COLO829 (cell line): ENCODE measurements around the gene ENHO.
"Not testable (repeated sequence)": the region's sequence is repeated elsewhere in the genome, so short reads cannot be mapped to it uniquely, and the experiment has no call there.

Experiments
- DNase-seq: peaks from one replicate; pipeline ENCODE4 v3.0.0; 2012; ENCODE audit warnings: low spot score

ENHO gene

GRCh38 chr9:34555500-34555899 is 32.7 kb upstream of the ENHO start:
- DNase-seq: no peak

DNA sequence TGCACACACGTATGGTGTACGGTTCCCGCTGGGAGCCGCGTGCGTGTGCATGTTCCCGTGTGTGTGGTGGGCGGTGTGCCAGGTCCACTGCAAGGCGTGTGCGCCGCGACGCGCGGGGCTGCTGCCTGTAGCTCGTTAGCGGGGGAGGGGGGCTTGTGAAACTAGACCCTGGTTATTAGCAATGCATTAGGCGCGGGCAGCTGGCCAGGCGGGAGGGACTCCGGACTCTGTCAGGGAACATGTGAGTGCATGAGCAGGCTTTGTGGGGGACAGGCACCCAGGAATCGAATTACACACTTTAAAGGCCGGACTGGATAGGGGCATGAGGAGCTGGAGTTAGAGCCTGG is 32.2 kb upstream of the ENHO start:
- no peak for DNase-seq

DNA sequence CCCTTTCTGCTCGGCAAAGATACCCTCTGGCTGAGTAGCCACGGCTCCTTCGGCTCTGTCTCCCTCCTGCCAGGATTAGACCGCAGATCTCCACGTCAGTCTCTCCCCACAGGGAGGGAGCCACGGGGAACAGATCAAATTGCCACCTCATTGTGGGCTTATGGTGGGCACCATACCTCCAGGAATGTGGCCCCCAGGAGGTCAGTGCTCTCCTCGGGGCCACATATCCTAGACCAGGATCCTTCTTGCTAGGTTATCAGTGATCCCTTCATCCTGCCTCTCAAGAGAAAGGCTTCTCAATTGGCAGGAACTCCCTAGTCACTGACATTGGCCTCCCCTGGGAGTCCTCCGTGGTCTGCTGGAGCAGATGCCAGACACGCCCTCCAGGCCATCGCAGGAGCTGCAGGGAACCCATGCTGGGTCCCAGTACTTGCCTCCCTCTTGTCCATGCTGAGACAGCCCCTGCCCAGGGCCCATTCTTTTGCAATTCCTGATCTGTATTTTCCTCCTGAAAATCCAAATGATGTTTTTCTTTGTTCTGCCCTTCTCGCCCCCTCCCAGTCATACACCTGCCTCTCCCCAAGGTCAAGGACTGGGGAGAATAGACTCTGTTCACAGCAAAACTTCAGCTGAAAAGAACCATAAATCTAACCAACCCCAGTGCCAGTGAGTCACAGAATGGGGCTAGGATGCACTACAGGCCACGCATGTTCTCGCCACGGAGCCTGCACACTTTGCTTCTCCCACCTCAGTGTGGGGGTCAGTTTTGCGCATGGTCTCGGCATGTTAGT is 31.6 kb upstream of the ENHO start:
- DNase-seq: peak; percentile 33

DNA sequence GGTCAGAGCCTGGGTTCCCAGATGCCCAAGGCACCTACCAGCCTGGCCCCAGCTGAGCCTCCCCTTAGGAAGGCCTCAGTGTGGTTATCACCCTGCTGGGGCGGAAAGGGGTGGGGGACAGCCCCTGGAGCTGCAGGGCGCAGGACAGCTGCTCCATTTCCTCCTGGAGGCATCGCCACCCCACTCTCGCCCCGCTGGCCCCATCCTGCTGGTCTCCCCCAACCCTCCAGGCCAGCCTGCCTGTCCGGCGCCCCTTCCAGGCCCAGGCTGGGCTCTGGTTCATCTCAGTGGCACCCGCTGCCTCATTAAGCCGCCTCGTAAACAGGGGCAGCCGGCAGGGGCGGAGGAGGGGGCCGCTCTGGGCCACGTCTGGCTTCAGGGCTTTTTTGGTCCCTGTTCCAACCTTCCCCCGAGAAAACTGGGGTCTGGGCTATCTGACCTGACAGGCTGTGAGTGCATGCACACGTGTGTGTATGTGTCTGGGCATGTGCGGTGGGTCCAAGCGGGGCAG is 30.8 kb upstream of the ENHO start:
- no peak for DNase-seq

- no peak for DNase-seq
Measured at GRCh38 chr9:34552986-34553385, 30.2 kb upstream of the ENHO start.

DNA sequence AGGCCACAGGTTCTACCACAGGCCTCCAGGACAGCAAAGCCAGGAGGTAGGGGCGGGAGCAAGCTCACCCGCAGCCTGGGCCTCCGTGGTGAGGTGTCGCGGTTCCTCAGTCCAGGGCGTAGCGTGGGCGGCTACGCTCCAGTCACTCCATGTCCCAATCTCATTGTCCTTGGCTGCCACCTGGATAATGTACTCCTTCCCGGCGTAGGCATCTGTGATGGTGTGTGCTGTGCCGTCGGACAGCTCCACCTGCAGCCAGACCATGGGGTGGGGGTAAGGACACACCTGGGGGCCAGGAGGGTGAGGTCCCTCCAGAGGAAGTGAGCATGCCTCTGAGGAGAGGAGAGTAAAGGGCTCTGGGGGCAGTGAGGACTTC is 29.8 kb upstream of the ENHO start:
- no peak for DNase-seq

- DNase-seq: no peak
Measured at GRCh38 chr9:34551751-34552605, 29.2 kb upstream of the ENHO start.

DNA sequence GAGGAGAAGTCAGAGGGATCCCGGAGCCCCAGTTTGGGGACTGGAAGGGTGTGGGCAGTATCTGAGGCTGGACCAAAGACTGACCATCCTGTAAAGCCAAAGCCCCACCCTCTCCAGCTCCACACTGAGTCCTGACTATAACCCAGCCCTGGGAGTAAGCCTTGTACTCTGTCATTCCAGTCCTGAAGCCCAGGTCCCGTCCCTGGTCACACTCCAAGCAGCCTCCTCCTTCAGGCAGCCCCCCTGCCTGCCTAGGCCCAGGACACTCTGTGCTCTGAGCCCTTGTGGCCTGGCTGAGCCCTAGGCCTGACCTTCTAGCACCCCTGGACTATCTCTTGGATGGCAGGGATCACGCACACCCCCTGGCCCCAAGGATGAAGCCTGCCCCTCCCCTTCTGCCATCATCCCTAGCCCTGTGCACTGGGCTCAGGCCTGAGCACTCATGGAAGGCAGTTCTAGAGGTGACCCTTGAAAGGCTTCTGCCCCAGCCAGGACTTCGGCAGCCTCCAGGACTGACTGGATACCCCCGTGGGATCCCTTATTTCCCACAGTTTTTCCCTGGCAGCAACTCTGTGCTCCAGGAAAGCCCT is 28.0 kb upstream of the ENHO start:
- no peak for DNase-seq

GRCh38 chr9:34550016-34550680 is 27.4 kb upstream of the ENHO start:
- no peak for DNase-seq

GRCh38 chr9:34549407-34549732 is 26.6 kb upstream of the ENHO start:
- DNase-seq: no peak

GRCh38 chr9:34547960-34548611 is 25.3 kb upstream of the ENHO start:
- peak; percentile 54 for DNase-seq

- peak; percentile 69 for DNase-seq
Measured at GRCh38 chr9:34546834-34547827, 24.3 kb upstream of the ENHO start.

DNA sequence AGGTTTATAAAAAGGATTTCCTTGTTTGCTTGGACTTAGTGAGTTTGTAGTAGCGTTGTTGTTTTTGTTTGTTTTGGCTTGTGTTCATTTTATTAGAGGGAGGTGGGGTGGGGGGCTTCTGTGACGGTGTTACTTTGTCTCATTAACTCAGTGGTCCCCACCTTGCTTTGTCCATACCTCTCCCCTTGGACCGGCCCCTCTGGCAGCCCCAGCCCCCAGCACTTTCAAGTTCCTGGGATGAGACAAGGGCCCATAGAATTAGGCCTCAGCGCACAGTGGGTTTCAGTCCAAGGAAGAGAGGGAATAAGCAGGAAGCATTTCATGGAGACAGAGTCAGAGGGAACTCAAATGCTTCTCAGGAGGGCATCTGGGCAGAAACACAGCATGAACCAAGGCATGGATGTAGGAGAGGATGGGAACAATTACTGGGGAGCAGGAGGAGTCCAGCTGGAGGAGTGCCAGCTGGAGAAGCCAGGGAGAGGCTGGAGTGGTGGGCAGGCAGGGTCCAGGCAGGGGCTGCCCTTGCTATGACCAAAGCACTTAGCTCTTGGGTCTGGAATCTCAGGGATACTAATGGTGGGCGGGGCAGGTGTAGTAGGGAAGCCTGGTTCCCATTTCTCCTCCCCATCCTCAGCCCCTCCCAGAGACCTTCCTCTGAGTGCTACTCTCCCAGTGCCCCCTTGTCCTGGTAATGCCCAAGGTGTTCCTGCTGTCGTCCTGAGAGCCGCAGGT is 23.5 kb upstream of the ENHO start:
- no peak for DNase-seq

DNA sequence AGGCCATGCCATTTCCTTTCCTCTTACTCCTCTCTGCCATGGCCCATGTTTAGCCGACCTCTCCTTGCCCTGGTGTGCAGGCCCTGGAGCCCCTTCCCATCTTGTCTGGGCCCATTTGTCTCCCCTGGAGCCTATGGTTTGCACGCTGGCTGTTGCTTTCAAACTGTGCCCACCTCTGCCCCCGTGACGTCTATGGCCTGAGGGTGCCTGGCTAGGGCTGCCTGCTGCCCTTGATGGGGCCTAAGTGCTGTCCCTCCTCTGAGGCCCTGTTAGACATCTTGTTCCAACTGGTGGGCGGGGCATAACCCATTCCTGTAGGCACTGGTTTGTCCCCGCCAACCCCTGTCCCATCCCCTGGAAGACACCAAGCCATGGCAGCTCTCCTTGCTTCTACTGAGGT is 22.7 kb upstream of the ENHO start:
- DNase-seq: no peak

DNA sequence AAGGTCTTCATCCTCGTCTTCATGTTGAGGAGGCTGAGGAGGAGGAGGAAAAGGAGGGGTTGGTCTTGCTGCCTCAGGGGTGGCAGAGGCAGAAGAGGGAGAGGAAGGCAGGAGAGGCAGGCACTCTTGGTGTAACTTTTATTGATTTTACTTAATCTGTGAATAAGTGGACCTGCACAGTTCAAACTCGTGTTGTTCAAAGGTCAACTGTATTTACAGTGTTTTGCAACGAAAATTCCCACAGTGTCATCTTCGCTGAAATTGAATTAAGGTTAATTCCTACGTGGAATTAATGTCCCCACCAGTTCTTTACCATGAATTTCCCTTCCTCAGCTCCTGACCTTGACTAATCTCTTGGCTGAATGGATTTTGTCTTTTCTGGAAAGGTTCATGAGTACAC is 21.2 kb upstream of the ENHO start:
- DNase-seq: no peak

DNA sequence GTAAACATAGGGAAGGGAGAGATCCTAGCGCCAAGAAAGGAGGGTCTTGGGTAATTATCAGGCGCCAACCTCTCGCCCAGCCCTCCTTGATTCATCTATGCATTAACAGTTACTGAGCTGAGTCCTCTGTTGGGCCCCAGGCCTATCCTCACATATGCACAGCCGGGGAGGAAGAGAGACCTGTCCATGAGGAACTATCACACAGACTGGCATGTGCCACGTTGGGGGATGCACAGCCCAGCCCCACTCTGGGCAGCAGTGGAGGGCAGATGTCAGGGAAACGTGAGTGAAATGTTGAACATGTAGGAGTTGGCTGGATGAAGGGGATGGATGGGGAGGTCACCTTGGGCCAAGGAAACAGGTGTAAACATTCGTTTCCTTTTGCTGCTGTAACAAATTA is 18.8 kb upstream of the ENHO start:
- DNase-seq: no peak

- DNase-seq: peak; percentile 91
Measured at GRCh38 chr9:34540827-34541226, 18.0 kb upstream of the ENHO start.

GRCh38 chr9:34536685-34537084 is 13.9 kb upstream of the ENHO start:
- no peak for DNase-seq

- not testable (repeated sequence) for DNase-seq
Measured at GRCh38 chr9:34532041-34532440, 9.3 kb upstream of the ENHO start.

DNA sequence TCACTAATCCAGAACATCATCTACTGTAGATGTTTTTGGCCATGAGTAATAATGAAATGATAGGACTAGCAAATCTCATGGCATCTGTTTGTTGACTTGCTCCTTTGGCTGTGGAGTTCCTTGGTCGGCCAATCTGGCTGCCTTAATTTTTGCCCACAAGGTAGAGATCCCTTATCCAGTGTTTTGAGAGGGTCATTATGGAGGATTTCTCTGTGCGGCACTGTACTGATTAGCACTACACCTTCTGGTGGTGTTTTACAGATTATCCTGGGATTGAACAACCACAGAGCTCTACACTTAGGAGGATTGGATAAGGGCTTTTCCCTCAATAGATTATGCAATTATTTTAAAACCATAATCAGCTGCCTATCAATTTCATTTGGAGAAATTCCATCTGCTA is 3.2 kb upstream of the ENHO start:
- DNase-seq: no peak
